Stimulated activated naive CD4-positive, alpha-beta T cell (primary cell): Measurements from ENCODE around the gene THEMIS2.
"Not testable (repeated sequence)": the region's sequence is repeated elsewhere in the genome, so short reads cannot be mapped to it uniquely, and the experiment has no call there.

Experiments
- DNase-seq, 6 experiments: peaks; one replicate each; lab custom pipeline; 2025; lab: John Stamatoyannopoulos, UW

Gene THEMIS2

GRCh38 chr1:27862671-27863537 is 9.4 kb upstream of the THEMIS2 start:
- DNase-seq: no peak

GRCh38 chr1:27863538-27863915 is 8.8 kb upstream of the THEMIS2 start:
- DNase-seq: no peak

GRCh38 chr1:27864264-27864895 is 8.0 kb upstream of the THEMIS2 start:
- peak in 3 of 6 experiments; percentile 8 to 36 (median 14) for DNase-seq

- no peak for DNase-seq
These were observed 6.5 kb upstream of the THEMIS2 start for GRCh38 chr1:27865821-27866220.

- no peak for DNase-seq
These were observed 3.8 kb upstream of the THEMIS2 start for GRCh38 chr1:27868556-27868931.

GRCh38 chr1:27868932-27869718 is 3.2 kb upstream of the THEMIS2 start:
- DNase-seq: peak; percentile 51 to 76 (median 62)

- no peak for DNase-seq
These were observed 2.6 kb upstream of the THEMIS2 start for GRCh38 chr1:27869719-27870085.

- DNase-seq: not testable (repeated sequence)
These were observed 1.3 kb upstream of the THEMIS2 start for GRCh38 chr1:27871076-27871475.

- DNase-seq: peak in 3 of 6 experiments; percentile 32 to 55 (median 39)
These were observed 633 bp downstream of the THEMIS2 start for GRCh38 chr1:27872802-27873551.

- no peak for DNase-seq
These were observed 1.5 kb downstream of the THEMIS2 start for GRCh38 chr1:27873671-27874384.

- DNase-seq: no peak
These were observed 4.2 kb downstream of the THEMIS2 start for GRCh38 chr1:27876341-27877114.

GRCh38 chr1:27877115-27877416 is 4.7 kb downstream of the THEMIS2 start:
- no peak for DNase-seq

GRCh38 chr1:27878039-27878438 is 5.7 kb downstream of the THEMIS2 start:
- no peak for DNase-seq

GRCh38 chr1:27878787-27879335 is 6.5 kb downstream of the THEMIS2 start:
- no peak for DNase-seq

- no peak for DNase-seq
These were observed 7.2 kb downstream of the THEMIS2 start for GRCh38 chr1:27879374-27880082.

- no peak for DNase-seq
These were observed 10.2 kb downstream of the THEMIS2 start for GRCh38 chr1:27882543-27882903.

GRCh38 chr1:27883536-27883935 is 11.2 kb downstream of the THEMIS2 start:
- DNase-seq: no peak

- no peak for DNase-seq
These were observed 11.9 kb downstream of the THEMIS2 start for GRCh38 chr1:27884006-27884954.

GRCh38 chr1:27885114-27885528 is 12.8 kb downstream of the THEMIS2 start:
- no peak for DNase-seq
